ENCODE data around the gene BBIP1. TPM values are rescaled to one million over a fixed set of nuclear protein-coding genes. Genes with fewer than 3 reads are reported as not detected.
"Not testable (repeated sequence)": the region's sequence is repeated elsewhere in the genome, so short reads cannot be mapped to it uniquely, and the experiment has no call there.

BBIP1 gene
- total RNA-seq, 4 donors from 2014 or later, result 8.9 to 15.3 (median 11.7) TPM

DNA sequence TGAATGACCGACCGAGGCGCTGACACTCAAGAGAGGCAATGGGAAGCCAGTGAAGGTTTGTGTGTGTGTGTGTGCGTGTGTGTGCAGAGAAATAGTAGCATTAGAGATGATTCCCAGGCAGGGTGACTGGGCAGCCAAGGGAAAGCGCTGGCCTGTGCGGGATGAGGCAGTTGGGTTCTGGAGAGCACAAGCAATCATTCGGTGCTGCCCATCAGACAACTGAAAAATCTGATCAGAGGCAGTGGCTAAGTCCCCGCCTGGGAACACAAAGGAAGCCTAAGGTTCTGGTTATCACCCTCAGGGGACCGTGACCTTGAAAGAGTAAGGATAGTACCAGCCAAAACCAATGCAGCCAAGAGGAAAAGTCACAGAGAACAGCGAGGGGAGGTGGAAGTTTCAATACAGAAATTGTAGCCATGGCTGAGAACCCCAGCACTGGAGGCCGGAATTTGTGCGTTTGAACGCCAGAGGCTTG, 48.1 kb downstream of the BBIP1 start:
- Histone ChIP-seq H3K4me1 (peaks cover 9 to 20% of the 10 kb centered on the region in 2 donors), H3K4me3 (peak overlapping the region; percentile 71 to 100 (median 88)), H3K36me3 (no peaks in the 10 kb centered on the region), H3K27ac (peak overlapping the region; percentile 85 to 96 (median 96)), H3K9me3 (no peaks in the 10 kb centered on the region), H3K27me3 (no peaks in the 10 kb centered on the region)
- DNase-seq (no peak), ATAC-seq (no peak)
- in situ Hi-C loops (cut with MboI; ENCODE audit: low sequenced_read_pairs in 4 of 4) (loop anchor here in 1 of 4 donors (10.0 kb wide), 1 partner anchor 66 kb away; no protein-coding TSS in a partner anchor), intact Hi-C loops (cut with DNase I; ENCODE audit: low total_unique reads) (loop anchor here (2.0 to 10.0 kb wide), 3 partner anchors 48 to 266 kb away; partner anchors contain the start of genes BBIP1 and SHOC2)
- TF ChIP-seq, protein P1, sequence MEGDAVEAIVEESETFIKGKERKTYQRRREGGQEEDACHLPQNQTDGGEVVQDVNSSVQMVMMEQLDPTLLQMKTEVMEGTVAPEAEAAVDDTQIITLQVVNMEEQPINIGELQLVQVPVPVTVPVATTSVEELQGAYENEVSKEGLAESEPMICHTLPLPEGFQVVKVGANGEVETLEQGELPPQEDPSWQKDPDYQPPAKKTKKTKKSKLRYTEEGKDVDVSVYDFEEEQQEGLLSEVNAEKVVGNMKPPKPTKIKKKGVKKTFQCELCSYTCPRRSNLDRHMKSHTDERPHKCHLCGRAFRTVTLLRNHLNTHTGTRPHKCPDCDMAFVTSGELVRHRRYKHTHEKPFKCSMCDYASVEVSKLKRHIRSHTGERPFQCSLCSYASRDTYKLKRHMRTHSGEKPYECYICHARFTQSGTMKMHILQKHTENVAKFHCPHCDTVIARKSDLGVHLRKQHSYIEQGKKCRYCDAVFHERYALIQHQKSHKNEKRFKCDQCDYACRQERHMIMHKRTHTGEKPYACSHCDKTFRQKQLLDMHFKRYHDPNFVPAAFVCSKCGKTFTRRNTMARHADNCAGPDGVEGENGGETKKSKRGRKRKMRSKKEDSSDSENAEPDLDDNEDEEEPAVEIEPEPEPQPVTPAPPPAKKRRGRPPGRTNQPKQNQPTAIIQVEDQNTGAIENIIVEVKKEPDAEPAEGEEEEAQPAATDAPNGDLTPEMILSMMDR (IDR thresholded peaks at IDR 0.05 in 4 of 5, conservative IDR thresholded peaks at IDR 0.05 in 1 of 5), result no peak
- TF ChIP-seq POLR2A (IDR thresholded peaks at IDR 0.05), result no peak

DNA sequence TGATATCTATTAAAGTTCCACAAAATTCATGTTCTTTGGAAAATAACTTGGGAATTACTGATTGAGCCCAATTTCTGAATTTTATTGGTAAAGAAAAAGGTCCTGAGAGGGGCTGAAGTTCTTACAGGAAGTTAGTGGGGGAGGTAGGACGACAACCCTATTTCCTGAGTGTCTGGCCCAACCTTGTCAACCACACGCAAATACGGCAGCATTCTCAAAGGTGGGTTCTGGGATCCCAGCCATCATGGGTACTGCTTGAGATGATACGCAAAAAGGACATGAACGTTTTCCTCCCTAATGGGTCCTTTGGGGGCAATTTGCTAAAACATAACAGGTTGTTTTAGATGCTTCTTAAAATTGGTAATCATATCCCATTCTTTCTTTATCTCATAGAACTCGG, 50.0 kb downstream of the BBIP1 start:
- Histone ChIP-seq H3K36me3 (no peaks in the 10 kb centered on the region), H3K27ac (no peak overlapping the region), H3K27me3 (no peaks in the 10 kb centered on the region), H3K4me3 (no peak overlapping the region), H3K4me1 (peaks cover 5 to 33% of the 10 kb centered on the region in 2 donors), H3K9me3 (no peaks in the 10 kb centered on the region)
- intact Hi-C loops (cut with DNase I; ENCODE audit: low total_unique reads) (no loop called here), in situ Hi-C loops (cut with MboI; ENCODE audit: low sequenced_read_pairs in 4 of 4) (no loop called here)
- TF ChIP-seq, protein P1 (IDR thresholded peaks at IDR 0.05 in 4 of 5, conservative IDR thresholded peaks at IDR 0.05 in 1 of 5), result no peak
- no peak for TF ChIP-seq POLR2A (IDR thresholded peaks at IDR 0.05)
- DNase-seq, result no peak
- no peak for ATAC-seq

DNA sequence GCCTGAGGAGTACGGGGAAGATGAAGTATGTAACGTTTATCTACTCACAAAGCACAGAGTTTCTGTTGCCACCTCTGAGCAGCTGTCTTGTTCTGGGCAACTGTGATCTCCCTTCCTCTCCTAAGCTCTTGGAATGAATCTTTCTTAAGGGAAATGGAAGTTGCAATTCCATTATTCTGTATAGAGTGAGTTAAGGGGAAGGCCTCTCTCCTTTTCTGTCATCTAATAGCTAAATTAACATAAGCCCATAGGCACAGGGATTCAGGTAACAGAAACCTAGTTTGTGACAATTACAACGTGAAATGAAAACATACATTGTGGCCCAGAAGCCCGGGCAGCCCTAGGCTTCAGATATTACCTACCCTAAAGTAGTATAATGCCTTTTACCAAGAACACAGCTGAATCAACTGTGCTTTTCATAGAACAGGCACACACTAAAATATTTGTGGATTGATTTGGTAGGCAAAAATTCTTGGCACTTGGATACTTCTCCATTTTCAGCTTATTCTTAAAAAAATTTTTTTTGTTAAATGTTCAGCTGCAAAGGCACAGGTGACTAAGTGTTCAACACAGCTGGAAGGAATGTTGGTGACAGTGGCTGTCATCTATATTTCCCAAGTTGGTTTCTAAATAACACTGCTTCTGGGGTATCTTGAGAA, 51.0 kb downstream of the BBIP1 start:
- DNase-seq (no peak), ATAC-seq (no peak)
- Histone ChIP-seq H3K27ac (no peak overlapping the region), H3K27me3 (no peaks in the 10 kb centered on the region), H3K36me3 (no peaks in the 10 kb centered on the region), H3K4me1 (peaks cover 0 to 23% of the 10 kb centered on the region in 2 donors), H3K4me3 (no peak overlapping the region), H3K9me3 (no peaks in the 10 kb centered on the region)
- TF ChIP-seq, protein P1 (IDR thresholded peaks at IDR 0.05 in 4 of 5, conservative IDR thresholded peaks at IDR 0.05 in 1 of 5), result no peak
- TF ChIP-seq POLR2A (IDR thresholded peaks at IDR 0.05), result no peak
- intact Hi-C loops (cut with DNase I; ENCODE audit: low total_unique reads), result no loop called here
- in situ Hi-C loops (cut with MboI; ENCODE audit: low sequenced_read_pairs in 4 of 4), result no loop called here

DNA sequence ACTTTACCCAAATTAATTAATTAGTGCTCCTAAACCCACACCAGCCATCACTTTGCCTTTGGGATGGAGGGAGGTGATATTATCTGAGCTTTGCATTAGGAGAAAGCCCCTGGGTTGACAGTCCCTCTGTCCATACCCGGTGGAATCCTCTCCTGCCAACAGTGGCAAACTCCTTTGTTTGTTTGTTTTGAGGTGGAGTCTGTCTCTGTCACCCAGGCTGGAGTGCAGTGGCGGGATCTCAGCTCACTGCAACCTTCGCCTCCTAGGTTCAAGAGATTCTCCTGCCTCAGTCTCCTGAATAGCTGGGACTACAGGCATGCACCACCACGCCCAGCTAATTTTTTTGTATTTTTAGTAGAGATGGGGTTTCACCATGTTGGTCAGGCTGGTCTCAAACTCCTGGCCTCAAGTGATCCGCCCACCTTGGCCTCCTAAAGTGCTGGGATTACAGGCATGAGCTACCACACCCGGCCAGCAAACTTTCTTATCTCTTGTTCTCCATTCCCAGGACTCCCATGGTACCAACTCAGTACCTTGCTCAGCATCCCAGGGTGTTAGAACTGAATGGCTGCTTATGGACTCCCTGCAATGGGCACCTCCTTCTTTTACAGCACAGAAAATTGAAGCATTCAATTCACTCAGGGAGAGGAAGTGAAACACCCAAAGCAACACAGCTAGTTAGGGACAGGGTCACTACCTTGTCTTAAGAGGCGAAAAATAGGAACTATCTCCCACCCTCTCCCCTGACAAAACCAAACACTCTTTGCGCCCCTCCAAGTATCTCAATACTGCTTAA, 51.8 kb downstream of the BBIP1 start:
- H3K27ac ChIP-seq; H3K9me3 ChIP-seq; in situ Hi-C loops (cut with MboI; ENCODE audit: low sequenced_read_pairs in 4 of 4); DNase-seq; H3K27me3 ChIP-seq; intact Hi-C loops (cut with DNase I; ENCODE audit: low total_unique reads); ATAC-seq; H3K4me3 ChIP-seq; H3K36me3 ChIP-seq: not testable (repeated sequence)
- H3K4me1 ChIP-seq, result peaks cover 0 to 23% of the 10 kb centered on the region in 2 donors
